Large intestine (tissue), 3 donors: ENCODE measurements around the gene MSANTD7. TPM values are rescaled to one million over a fixed set of nuclear protein-coding genes. Genes with fewer than 3 reads are reported as not detected.
A peak's percentile ranks its signal among the peaks of the same experiment; 100 is the strongest.
"Not testable (repeated sequence)": the region's sequence is repeated elsewhere in the genome, so short reads cannot be mapped to it uniquely, and the experiment has no call there.

Experiments
- DNase-seq, 2 donors: peaks; one replicate each; pipeline versions ENCODE4 v3.0.0 to v3.0.0-alpha.2; 2013
- H3K27ac ChIP-seq: one replicate; pipeline ENCODE4 v1.5.1; 2013; ENCODE audit warnings: low read length
- H3K27me3 ChIP-seq: 2 replicates; pipeline ENCODE4 v1.6.1; 2013; ENCODE audit warnings: low read length; ENCODE audit not compliant: control insufficient read depth, insufficient read depth
- H3K36me3 ChIP-seq: 2 replicates; pipeline ENCODE4 v1.6.1; 2013; ENCODE audit warnings: low read length; ENCODE audit not compliant: control insufficient read depth, insufficient read depth
- H3K4me1 ChIP-seq: one replicate; pipeline ENCODE4 v1.6.1; 2013; ENCODE audit warnings: low read length; ENCODE audit not compliant: control insufficient read depth, insufficient read depth
- H3K4me3 ChIP-seq: one replicate; pipeline ENCODE4 v1.5.1; 2013; ENCODE audit warnings: low read length
- H3K9me3 ChIP-seq: one replicate; pipeline ENCODE4 v1.6.1; 2013; ENCODE audit warnings: mild to moderate bottlenecking, low read depth, low read length, moderate library complexity; ENCODE audit not compliant: control insufficient read depth
- WGBS: methylation state at CpG from one replicate; pipeline ENCODE4 v1.1.5; 2013; ENCODE audit warnings: low lambda C conversion rate; ENCODE audit not compliant: insufficient coverage; 5-methylcytosine and 5-hydroxymethylcytosine counted together
- polyA plus RNA-seq: library from polyadenylated mRNA; unstranded; fragments of 120-200 nt; gene quantifications from one replicate; pipeline ENCODE4 v1.2.1, GENCODE V29; 2013

Gene MSANTD7
- polyA plus RNA-seq, 1 donor, result 13.9 TPM

DNA sequence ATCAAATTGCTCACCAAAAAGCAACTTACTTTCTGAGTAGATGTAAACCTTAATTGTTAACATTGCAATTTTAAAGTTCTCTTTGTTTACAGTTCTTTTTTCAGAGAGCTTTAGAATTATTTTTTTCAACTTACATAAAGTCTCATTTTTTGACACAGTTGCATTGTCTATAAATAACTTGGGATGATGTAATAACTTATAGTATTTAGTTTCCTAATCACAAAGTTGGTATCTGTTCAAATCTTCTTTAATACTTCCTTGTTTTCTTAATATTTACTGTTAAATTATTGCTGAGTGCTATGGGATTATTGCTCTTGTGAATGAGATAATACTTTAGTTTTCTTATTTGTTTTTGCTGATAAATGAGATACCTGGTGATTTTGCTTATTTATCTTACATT is 21.7 kb downstream of the MSANTD7 start:
- Histone ChIP-seq H3K9me3 (no peaks in the 10 kb centered on the region), H3K4me3 (no peak overlapping the region), H3K27me3 (no peaks in the 10 kb centered on the region), H3K36me3 (peaks cover 19% of the 10 kb centered on the region), H3K27ac (peak overlapping the region; percentile 90), H3K4me1 (peaks cover 14% of the 10 kb centered on the region)
- no peak for DNase-seq

DNA sequence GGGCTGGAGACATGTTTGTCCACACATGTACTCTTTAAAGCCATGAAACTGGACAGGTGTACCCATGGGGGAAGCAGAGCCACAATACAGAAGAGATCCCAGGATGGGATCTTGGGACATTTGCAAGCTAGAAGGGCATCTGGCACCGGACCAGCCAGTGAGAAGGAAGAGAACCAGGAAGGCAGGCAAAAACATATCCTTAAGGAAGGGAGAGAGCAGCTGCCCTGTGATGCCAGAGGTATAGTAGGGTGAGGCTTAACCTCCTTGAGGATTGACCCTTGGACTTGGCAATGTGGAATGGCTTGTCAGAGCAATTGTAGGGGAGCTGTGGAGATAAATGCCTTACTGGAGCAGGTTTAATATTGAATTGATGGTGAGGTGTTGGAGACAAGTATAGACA is 22.7 kb downstream of the MSANTD7 start:
- peak; percentile 84 to 92 for DNase-seq
- Histone ChIP-seq H3K9me3 (no peaks in the 10 kb centered on the region), H3K27ac (peak overlapping the region; percentile 90), H3K36me3 (peaks cover 19% of the 10 kb centered on the region), H3K4me3 (no peak overlapping the region), H3K27me3 (no peaks in the 10 kb centered on the region), H3K4me1 (peaks cover 14% of the 10 kb centered on the region)
- WGBS, result no CpG with 5 or more reads among the region's 1 CpG

DNA sequence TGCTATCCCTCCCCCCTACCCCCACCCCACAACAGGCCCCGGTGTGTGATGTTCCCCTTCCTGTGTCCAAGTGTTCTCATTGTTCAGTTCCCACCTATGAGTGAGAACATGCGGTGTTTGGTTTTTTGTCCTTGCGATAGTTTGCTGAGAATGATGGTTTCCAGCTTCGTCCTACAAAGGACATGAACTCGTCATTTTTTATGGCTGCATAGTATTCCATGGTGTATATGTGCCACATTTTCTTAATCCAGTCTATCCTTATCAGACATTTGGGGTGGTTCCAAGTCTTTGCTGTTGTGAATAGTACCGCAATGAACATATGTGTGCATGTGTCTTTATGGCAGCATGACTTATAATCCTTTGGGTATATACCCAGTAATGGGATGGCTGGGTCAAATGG is 26.4 kb downstream of the MSANTD7 start:
- not testable (repeated sequence) for H3K27me3 ChIP-seq, DNase-seq, H3K9me3 ChIP-seq, H3K27ac ChIP-seq, H3K4me3 ChIP-seq
- H3K36me3 ChIP-seq, result peaks cover 25% of the 10 kb centered on the region
- WGBS, result no CpG with 5 or more reads among the region's 6 CpGs
- H3K4me1 ChIP-seq, result peaks cover 14% of the 10 kb centered on the region

DNA sequence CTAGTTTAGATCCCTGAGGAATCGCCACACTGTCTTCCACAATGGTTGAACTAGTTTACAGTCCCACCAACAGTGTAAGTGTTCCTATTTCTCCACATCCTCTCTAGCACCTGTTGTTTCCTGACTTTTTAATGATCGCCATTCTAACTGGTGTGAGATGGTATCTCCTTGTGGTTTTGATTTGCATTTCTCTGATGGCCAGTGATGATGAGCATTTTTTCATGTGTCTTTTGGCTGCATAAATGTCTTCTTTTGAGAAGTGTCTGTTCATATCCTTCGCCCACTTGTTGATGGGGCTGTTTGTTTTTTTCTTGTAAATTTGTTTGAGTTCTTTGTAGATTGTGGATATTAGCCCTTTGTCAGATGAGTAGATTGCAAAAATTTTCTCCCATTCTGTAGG is 26.8 kb downstream of the MSANTD7 start:
- not testable (repeated sequence) for H3K4me3 ChIP-seq, DNase-seq, H3K27ac ChIP-seq, H3K9me3 ChIP-seq, H3K27me3 ChIP-seq
- no CpG with 5 or more reads among the region's 3 CpGs for WGBS
- H3K36me3 ChIP-seq, result peaks cover 28% of the 10 kb centered on the region
- H3K4me1 ChIP-seq, result peaks cover 14% of the 10 kb centered on the region

DNA sequence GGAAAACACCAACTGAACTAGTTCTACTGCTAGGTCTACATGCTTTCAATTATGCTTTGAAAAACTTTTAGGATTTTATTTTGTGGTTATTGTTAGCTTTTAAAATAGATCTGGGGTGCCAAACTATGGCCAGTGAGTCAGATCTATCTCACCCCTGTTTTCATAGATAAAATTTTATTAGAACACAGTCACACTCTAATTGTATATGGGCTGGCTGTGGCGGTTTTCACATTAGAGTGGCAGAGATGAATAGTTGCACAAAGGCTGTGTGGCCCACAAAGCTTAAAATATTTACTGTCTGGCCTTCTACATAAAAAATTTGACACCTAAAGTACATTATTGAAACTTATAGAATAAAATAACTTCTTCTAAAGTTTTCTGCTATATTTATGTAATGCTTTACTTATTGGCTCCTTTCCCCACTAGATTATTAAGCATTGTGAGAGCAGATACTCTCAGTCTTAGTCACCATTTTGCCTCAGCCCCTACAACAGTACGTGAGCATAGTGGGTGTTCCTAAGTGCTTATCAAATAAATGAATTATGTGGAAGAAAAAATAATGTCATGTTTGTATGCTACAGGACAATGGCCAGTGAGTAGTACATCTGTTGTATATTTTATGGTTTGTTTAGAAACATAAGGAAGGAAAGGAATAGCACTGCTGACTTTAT is 35.1 kb downstream of the MSANTD7 start:
- no peaks in the 10 kb centered on the region for H3K9me3 ChIP-seq
- no CpG with 5 or more reads among the region's 2 CpGs for WGBS
- DNase-seq, result no peak
- no peaks in the 10 kb centered on the region for H3K27me3 ChIP-seq
- H3K4me1 ChIP-seq, result peaks cover 7% of the 10 kb centered on the region
- H3K36me3 ChIP-seq, result peaks cover 15% of the 10 kb centered on the region
- no peak overlapping the region for H3K27ac ChIP-seq
- H3K4me3 ChIP-seq, result no peak overlapping the region

DNA sequence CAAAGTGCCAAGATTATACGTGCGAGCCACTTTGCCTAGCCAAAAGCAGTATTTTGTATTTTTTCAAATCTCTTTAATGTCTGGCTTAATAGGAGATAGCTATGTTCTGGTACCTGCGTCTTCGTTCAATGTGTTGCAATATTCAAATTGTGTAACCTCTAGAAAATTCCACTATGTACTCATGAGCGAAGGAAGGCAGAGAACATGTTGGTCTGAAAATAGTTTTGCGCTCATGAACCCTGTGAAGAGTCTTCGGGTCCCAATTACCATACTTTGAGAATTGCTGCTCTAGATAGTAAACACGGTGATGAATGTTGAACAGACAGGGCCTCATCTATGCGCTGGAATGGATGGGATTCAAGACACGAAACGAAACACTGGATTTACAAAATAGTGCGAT is 37.8 kb downstream of the MSANTD7 start:
- H3K36me3 ChIP-seq, result peaks cover 2% of the 10 kb centered on the region
- H3K4me1 ChIP-seq, result peaks cover 11% of the 10 kb centered on the region
- no peaks in the 10 kb centered on the region for H3K27me3 ChIP-seq
- H3K4me3 ChIP-seq, result no peak overlapping the region
- no peak for DNase-seq
- H3K9me3 ChIP-seq, result no peaks in the 10 kb centered on the region
- 100% methylated on average over 6 of the region's 12 CpGs for WGBS
- H3K27ac ChIP-seq, result no peak overlapping the region

DNA sequence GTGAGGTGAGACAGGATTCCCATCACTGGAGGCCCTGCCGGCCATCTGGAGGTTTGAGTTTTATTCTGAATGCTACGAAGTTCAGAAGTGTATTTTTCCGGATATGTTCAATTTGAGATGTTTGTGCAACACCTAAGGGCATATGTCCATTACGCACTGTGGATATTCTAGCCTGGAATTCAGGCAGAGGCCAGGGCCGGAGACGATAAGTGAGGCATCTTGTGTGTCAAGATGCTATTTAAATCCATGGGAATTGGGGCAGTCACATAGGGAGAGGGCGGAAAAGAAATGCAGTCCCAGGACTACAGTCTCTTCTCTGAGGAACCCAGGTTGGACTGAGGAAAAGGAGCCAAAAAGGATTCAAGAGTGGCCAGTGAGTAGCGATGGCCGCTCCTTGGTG is 38.7 kb downstream of the MSANTD7 start:
- H3K36me3 ChIP-seq, result no peaks in the 10 kb centered on the region
- DNase-seq, result no peak

DNA sequence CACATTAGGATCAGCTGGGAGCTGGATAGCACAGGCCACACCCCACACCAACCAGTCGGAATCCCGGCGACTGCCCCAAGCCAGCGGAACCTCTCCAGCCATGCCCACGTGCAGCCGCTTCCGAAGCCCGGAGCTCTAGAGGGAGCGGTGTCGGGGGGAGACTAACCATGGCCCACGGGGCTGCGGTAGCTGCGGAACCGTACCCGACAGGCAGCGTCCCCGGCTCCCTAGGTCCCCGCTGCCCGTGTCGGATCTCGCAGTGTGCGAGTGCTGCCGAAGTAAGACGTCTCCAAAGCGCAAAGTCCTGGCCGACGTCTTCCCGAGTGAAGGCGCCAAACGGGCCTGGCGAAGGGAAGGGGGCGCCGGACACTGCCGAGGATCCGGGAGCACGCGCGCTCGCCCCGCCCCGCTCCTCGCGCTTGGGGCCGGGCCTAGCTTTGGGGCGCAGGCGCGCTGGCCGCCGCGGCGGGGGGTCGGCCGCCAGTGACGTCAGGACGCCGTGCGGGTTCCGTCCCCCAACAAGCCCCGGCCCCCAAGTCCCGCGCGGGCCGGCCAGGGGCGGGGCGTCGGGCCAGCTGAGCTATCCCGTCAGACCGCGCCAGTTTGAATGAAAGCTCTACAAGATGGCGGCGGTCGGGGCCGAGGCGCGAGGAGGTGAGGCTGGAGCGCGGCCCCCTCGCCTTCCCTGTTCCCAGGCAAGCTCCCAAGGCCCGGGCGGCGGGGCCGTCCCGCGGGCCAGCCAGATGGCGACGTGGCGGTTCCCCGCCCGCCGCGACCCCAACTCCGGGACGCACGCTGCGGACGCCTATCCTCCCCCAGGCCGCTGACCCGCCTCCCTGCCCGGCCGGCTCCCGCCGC is 40.4 kb downstream of the MSANTD7 start, which contains the start of gene SUV39H2:
Gene SUV39H2 (plus strand): TSS at position 601 of the 858 bp plus-strand sequence. CDS start 23 bp downstream, at position 624.
- H3K36me3 ChIP-seq, result no peaks in the 10 kb centered on the region
- no peaks in the 10 kb centered on the region for H3K27me3 ChIP-seq
- WGBS, result no CpG with 5 or more reads among the region's 102 CpGs
- peak within 1 kb of the TSS; percentile 100 for H3K4me3 ChIP-seq
- peak within 1 kb of the TSS; percentile 100 for H3K27ac ChIP-seq
- H3K9me3 ChIP-seq, result no peaks in the 10 kb centered on the region
- peak; percentile 97 to 98 for DNase-seq
- peaks cover 11% of the 10 kb centered on the region for H3K4me1 ChIP-seq

More for the DNA sequence above, 38.7 kb downstream of the MSANTD7 start:
- H3K27me3 ChIP-seq, result no peaks in the 10 kb centered on the region
- no peak overlapping the region for H3K4me3 ChIP-seq
- no CpG with 5 or more reads among the region's 9 CpGs for WGBS
- no peaks in the 10 kb centered on the region for H3K9me3 ChIP-seq
- peaks cover 11% of the 10 kb centered on the region for H3K4me1 ChIP-seq
- peak overlapping the region; percentile 100 for H3K27ac ChIP-seq

DNA sequence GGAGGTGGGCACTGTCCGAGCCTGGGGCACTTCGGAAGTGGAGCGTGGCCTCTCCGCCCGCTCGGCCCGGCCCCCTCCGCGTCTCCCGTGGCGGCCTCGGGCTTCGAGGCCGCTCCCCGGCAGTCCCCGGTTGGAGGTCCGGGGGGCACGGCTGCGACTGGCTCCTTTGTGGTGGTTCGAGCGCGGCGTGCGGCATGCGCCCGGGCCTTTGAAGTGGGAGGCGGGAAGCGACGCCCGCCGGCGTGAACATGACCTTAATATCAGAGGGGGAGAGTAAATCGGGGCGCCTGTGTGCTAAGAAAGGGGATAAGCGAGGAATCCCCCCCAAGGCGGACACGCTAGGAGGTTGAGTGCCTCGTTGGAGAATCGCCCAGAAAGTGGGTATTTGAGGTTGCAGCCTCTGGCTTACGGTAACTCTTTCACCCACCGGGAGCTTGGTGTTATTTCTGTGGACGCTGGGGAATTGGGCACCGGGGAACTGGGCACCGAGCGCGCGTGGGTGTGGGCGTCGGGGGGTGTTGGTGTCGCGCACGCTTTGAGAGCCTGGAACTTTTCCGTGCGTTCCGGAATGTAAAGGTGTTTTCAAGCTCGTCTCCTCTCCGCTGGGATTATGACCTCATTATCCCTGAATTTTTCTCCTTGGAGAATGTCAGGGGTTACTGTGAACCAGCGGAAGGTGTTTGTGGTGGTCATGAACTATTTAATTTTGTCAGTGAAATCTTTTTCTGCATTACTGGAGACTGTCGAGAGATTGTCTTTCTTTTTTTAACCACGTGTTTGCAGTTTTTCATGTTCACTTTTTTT is 41.2 kb downstream of the MSANTD7 start:
- WGBS, result 0% methylated on average over 2 of the region's 60 CpGs
- no peaks in the 10 kb centered on the region for H3K9me3 ChIP-seq
- H3K4me3 ChIP-seq, result peak overlapping the region; percentile 71
- peak; percentile 4 to 64 for DNase-seq
- H3K27ac ChIP-seq, result peak overlapping the region; percentile 51
- no peaks in the 10 kb centered on the region for H3K27me3 ChIP-seq
- H3K36me3 ChIP-seq, result peaks cover 2% of the 10 kb centered on the region
- peaks cover 11% of the 10 kb centered on the region for H3K4me1 ChIP-seq

DNA sequence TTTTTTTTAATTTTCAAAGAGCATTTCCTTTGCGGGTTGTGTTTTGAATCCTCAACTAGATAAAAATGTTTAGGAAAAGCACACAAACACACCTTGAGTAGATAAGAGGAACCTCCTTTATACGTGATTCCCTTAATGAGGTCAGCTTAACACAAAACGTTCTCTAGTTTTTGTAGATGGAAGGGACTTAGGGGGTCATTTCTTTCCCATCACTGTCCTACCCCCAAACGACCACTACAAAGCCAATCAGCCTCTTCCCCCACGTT is 41.8 kb downstream of the MSANTD7 start:
- peaks cover 11% of the 10 kb centered on the region for H3K4me1 ChIP-seq
- peaks cover 2% of the 10 kb centered on the region for H3K36me3 ChIP-seq
- H3K9me3 ChIP-seq, result no peaks in the 10 kb centered on the region
- no peaks in the 10 kb centered on the region for H3K27me3 ChIP-seq
- peak overlapping the region; percentile 71 for H3K4me3 ChIP-seq
- H3K27ac ChIP-seq, result no peak overlapping the region
- 0% methylated on average over 2 of the region's 5 CpGs for WGBS
- peak in 1 of 2 donors; percentile 22 for DNase-seq
